PC-9 (cell line): ENCODE measurements around the gene CCDC91.
"Not testable (repeated sequence)": the region's sequence is repeated elsewhere in the genome, so short reads cannot be mapped to it uniquely, and the experiment has no call there.

Source experiments
- CTCF ChIP-seq: fragments of 200-600 bp; sonication (generic); conservative IDR thresholded peaks from 2 replicates; pipeline ENCODE4 v1.6.1; 2017; ENCODE audit warnings: mixed run types, antibody characterized with exemption, mild to moderate bottlenecking, moderate library complexity
- EZH2 ChIP-seq: fragments of 200-600 bp; sonication (generic); IDR thresholded peaks from 2 replicates; pipeline ENCODE4 v1.8.0; 2017; ENCODE audit warnings: antibody characterized with exemption, low read depth

DNA sequence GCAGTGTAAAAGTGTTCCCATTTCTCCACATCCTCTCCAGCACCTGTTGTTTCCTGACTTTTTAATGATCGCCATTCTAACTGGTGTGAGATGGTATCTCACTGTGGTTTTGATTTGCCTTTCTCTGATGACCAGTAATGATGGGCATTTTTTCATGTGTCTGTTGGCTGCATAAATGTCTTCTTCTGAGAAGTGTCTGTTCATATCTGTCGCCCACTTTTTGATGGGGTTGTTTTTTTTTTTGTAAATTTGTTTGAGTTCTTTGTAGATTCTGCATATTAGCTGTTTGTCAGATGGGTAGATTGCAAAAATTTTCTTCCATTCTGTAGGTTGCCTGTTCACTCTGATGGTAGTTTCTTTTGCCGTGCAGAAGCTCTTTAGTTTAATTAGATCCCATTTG, 140.0 kb downstream of the CCDC91 start:
- TF ChIP-seq CTCF, EZH2: not testable (repeated sequence)
